SK-N-SH (cell line): ENCODE data around the gene RANBP10. TPM values are rescaled to one million over a fixed set of nuclear protein-coding genes. Genes with fewer than 3 reads are reported as not detected.

ENCODE experiments used
- CTCF ChIA-PET: fragments of 300-600, 350-600 bp; formaldehyde crosslinking; extraction: SDS; loops from one replicate; lab custom pipeline; 2021; lab: Yijun Ruan, JAX
- POLR2A ChIA-PET: fragments of 350-600 bp; sonication (Branson Sonifier 250); formaldehyde crosslinking; extraction: SDS; loops from one replicate; lab custom pipeline; 2020; ENCODE audit warnings: antibody characterized with exemption, inconsistent platforms; lab: Yijun Ruan, JAX
- DNase-seq: peaks from one replicate; pipeline ENCODE4 v3.0.0; 2012
- H2AFZ ChIP-seq: fragments of 200-600 bp; sonication (generic); 2 replicates; pipeline ENCODE4 v1.8.1; 2016; ENCODE audit warnings: antibody characterized with exemption, mild to moderate bottlenecking, low read depth
- H3F3A ChIP-seq: fragments of 200-600 bp; sonication (generic); replicated peaks from 2 replicates; pipeline ENCODE3; 2016; ENCODE audit warnings: antibody characterized with exemption, mild to moderate bottlenecking; ENCODE audit not compliant: insufficient read depth
- H3K27ac ChIP-seq, 2 experiments: fragments of 200-500 bp in 1 of 2; fragments of 200-600 bp in 1 of 2; sonication (Bioruptor generic) in 1 of 2; sonication (generic), shearing (Covaris generic) in 1 of 2; 2 replicates each; pipeline versions ENCODE4 v1.5.1 to v1.6.1; 2014 to 2016; ENCODE audit warnings: low read depth in 2 of 2, inconsistent platforms in 1 of 2, low read length in 1 of 2, mild to moderate bottlenecking in 1 of 2, mixed read lengths in 1 of 2
- H3K27me3 ChIP-seq: fragments of 200-600 bp; sonication (generic), shearing (Covaris generic); 2 replicates; pipeline ENCODE4 v1.6.1; 2016; ENCODE audit warnings: mixed run types; ENCODE audit not compliant: insufficient read depth
- H3K36me3 ChIP-seq, 2 experiments: fragments of 200-500 bp in 1 of 2; fragments of 200-600 bp in 1 of 2; sonication (Bioruptor generic) in 1 of 2; sonication (generic) in 1 of 2; replicated peaks in 1 of 2; 2 replicates each; pipeline versions ENCODE3 to v1.5.1; 2014 to 2016; ENCODE audit warnings: low read length in 1 of 2, mild to moderate bottlenecking in 1 of 2; ENCODE audit not compliant: insufficient read depth in 2 of 2, control insufficient read depth in 1 of 2
- H3K4me1 ChIP-seq, 2 experiments: fragments of 200-500 bp in 1 of 2; fragments of 200-600 bp in 1 of 2; sonication (Bioruptor generic) in 1 of 2; sonication (generic), shearing (Covaris generic) in 1 of 2; 2 replicates each; pipeline versions ENCODE4 v1.5.1 to v1.6.1; 2014 to 2016; ENCODE audit warnings: low read depth in 1 of 2, low read length in 1 of 2, mixed run types in 1 of 2; ENCODE audit not compliant: insufficient read depth in 2 of 2, control insufficient read depth in 1 of 2
- H3K4me2 ChIP-seq: fragments of 200-600 bp; sonication (generic), shearing (Covaris generic); 2 replicates; pipeline ENCODE4 v1.6.1; 2017; ENCODE audit warnings: mixed run types
- H3K4me3 ChIP-seq, 2 experiments: fragments of 200-500 bp in 1 of 2; fragments of 200-600 bp in 1 of 2; sonication (Bioruptor generic) in 1 of 2; sonication (generic), shearing (Covaris generic) in 1 of 2; 2 replicates each; pipeline versions ENCODE4 v1.5.1 to v1.8.1; 2014 to 2016; ENCODE audit warnings: low read depth in 2 of 2, inconsistent platforms in 1 of 2, low read length in 1 of 2, mild to moderate bottlenecking in 1 of 2, mixed read lengths in 1 of 2, moderate library complexity in 1 of 2
- H3K79me2 ChIP-seq: fragments of 200-600 bp; sonication (generic); 2 replicates; pipeline ENCODE4 v1.8.1; 2017; ENCODE audit warnings: mild to moderate bottlenecking; ENCODE audit not compliant: insufficient read depth
- H3K9ac ChIP-seq: fragments of 200-600 bp; sonication (generic); 2 replicates; pipeline ENCODE4 v1.6.1; 2017; ENCODE audit warnings: mixed run types
- H3K9me2 ChIP-seq: fragments of 200-600 bp; sonication (generic); 2 replicates; pipeline ENCODE4 v1.6.1; 2017; ENCODE audit warnings: mixed run types
- H3K9me3 ChIP-seq: fragments of 200-600 bp; sonication (generic); 2 replicates; pipeline ENCODE4 v1.6.1; 2017; ENCODE audit warnings: mixed run types, mild to moderate bottlenecking, moderate library complexity
- H4K20me1 ChIP-seq: fragments of 200-600 bp; sonication (generic); 2 replicates; pipeline ENCODE4 v1.6.1; 2017; ENCODE audit warnings: mild to moderate bottlenecking, mixed run types; ENCODE audit not compliant: insufficient read depth
- EZH2phosphoT487 ChIP-seq: fragments of 200-600 bp; sonication (generic); IDR thresholded peaks from 2 replicates; pipeline ENCODE4 v1.6.1; 2017; ENCODE audit warnings: low read depth, mixed run types, mild to moderate bottlenecking, antibody characterized with exemption, moderate library complexity, borderline replicate concordance
- FOSL2 ChIP-seq: IDR thresholded peaks from 2 replicates; pipeline ENCODE4 v1.4.0; 2012; ENCODE audit warnings: low read depth, mild to moderate bottlenecking, moderate library complexity, borderline replicate concordance
- FOXJ3 ChIP-seq: sonication (generic); formaldehyde crosslinking; IDR thresholded peaks from 2 replicates; pipeline ENCODE4 v1.5.1; 2020; ENCODE audit warnings: mild to moderate bottlenecking, missing genetic modification reagents
- GABPA ChIP-seq: IDR thresholded peaks from 2 replicates; pipeline ENCODE4 v1.4.0; 2012; ENCODE audit warnings: low read depth, mild to moderate bottlenecking
- JUND ChIP-seq: IDR thresholded peaks from 2 replicates; pipeline ENCODE4 v1.4.0; 2012
- MEF2A ChIP-seq: IDR thresholded peaks from 2 replicates; pipeline ENCODE4 v1.4.0; 2012; ENCODE audit warnings: low read depth, borderline replicate concordance
- MXI1 ChIP-seq: IDR thresholded peaks from 2 replicates; pipeline ENCODE4 v1.6.1; 2012; ENCODE audit warnings: mild to moderate bottlenecking, low read depth, low read length, improper control_type of control experiment
- NRF1 ChIP-seq: IDR thresholded peaks from 2 replicates; pipeline ENCODE4 v1.6.1; 2012; ENCODE audit warnings: low read depth, mild to moderate bottlenecking, low read length
- RAD21 ChIP-seq: IDR thresholded peaks from 2 replicates; pipeline ENCODE4 v1.6.1; 2012; ENCODE audit warnings: mild to moderate bottlenecking, low read length
- RCOR1 ChIP-seq: fragments of 150-350 bp; IDR thresholded peaks from 2 replicates; pipeline ENCODE4 v1.6.1; 2017; ENCODE audit warnings: antibody characterized with exemption, low read length
- RFX5 ChIP-seq: IDR thresholded peaks from 2 replicates; pipeline ENCODE4 v1.6.1; 2012; ENCODE audit warnings: mild to moderate bottlenecking, improper control_type of control experiment, low read length
- SIN3A ChIP-seq: IDR thresholded peaks from 2 replicates; pipeline ENCODE4 v1.6.1; 2012; ENCODE audit warnings: low read depth, mild to moderate bottlenecking, low read length, moderate library complexity, borderline replicate concordance
- SMC3 ChIP-seq: IDR thresholded peaks from 2 replicates; pipeline ENCODE4 v1.6.1; 2012; ENCODE audit warnings: low read depth, low read length, improper control_type of control experiment
- TEAD4 ChIP-seq: IDR thresholded peaks from 2 replicates; pipeline ENCODE4 v1.4.0; 2012; ENCODE audit warnings: mild to moderate bottlenecking, borderline replicate concordance; ENCODE audit not compliant: insufficient read depth
- YY1 ChIP-seq: IDR thresholded peaks from 2 replicates; pipeline ENCODE4 v1.4.0; 2012; ENCODE audit warnings: low read depth, mild to moderate bottlenecking
- WGBS: methylation state at CpG from one replicate; pipeline ENCODE4 v1.1.6; 2017; ENCODE audit warnings: low lambda C conversion rate; 5-methylcytosine and 5-hydroxymethylcytosine counted together
- polyA plus RNA-seq, 3 experiments: library from polyadenylated mRNA; depleted of rRNA; stranded (reverse); fragments of >200 nt; gene quantifications; 2 replicates each; pipeline ENCODE4 v1.2.3, GENCODE V29; 2012
- TF ChIP-seq, protein P1 (sequence below): IDR thresholded peaks from 2 replicates; pipeline ENCODE4 v1.4.0; 2012; ENCODE audit warnings: low read depth
- TF ChIP-seq, protein P2 (sequence below): IDR thresholded peaks from 2 replicates; pipeline ENCODE4; 2012
- TF ChIP-seq, protein P3 (sequence below): IDR thresholded peaks from 2 replicates; pipeline ENCODE4 v1.6.1; 2012; ENCODE audit warnings: mild to moderate bottlenecking, low read depth, low read length, moderate library complexity

Gene RANBP10
- polyA plus RNA-seq, 1 of the 3 experiments (the other 2 are of a cell fraction), result 12.1 TPM

DNA sequence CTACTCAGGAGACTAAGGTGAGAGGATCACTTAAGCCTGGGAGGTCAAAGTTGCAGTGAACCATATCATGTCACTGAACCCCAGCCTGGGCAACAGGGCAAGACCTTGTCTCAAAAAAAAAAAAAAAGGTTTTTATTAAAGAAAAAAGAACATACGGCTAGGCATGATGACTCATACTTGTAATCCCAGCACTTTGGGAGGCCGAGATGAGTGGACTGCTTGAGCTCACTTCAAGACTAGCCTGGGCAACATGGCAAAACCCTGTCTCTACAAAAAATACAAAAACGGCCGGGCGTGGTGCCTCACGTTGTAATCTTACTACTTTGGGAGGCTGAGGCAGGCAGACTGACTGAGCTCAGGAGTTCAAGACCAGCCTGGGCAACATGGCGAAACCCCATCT is 38.4 kb downstream of the RANBP10 start:
- H2AFZ ChIP-seq, result no peak overlapping the region
- POLR2A ChIA-PET, result interaction anchor here (1.3 kb wide), 1 partner anchor 9 kb away, joined by 4 read pairs; no protein-coding TSS in a partner anchor
- 0 out of 4 replicates have a peak overlapping the region, but pooled peaks of 1 of the 2 experiments have one; percentile 25 for H3K27ac ChIP-seq
- no peak overlapping the region for H3K9ac ChIP-seq
- no peak overlapping the region for H3K4me3 ChIP-seq
- H3K9me3 ChIP-seq, result no peaks in the 10 kb centered on the region
- H3K4me2 ChIP-seq, result no peak overlapping the region
- H3K4me1 ChIP-seq, result peaks cover 0 to 3% of the 10 kb centered on the region in 2 experiments; a peak in 1 of 4 replicates
- CTCF ChIA-PET, result interaction anchor here (1.0 kb wide), 1 partner anchor 10 kb away, joined by 3 read pairs; no protein-coding TSS in a partner anchor
- no peak for DNase-seq
- H3K36me3 ChIP-seq, result peaks cover 0 to 7% of the 10 kb centered on the region in 2 experiments
- no peaks in the 10 kb centered on the region for H3K9me2 ChIP-seq
- 64% methylated on average over 7 of the region's 7 CpGs for WGBS
- H3K79me2 ChIP-seq, result no peaks in the 10 kb centered on the region; the same call in 1 of the 2 replicates
- H3K27me3 ChIP-seq, result no peaks in the 10 kb centered on the region
- no peaks in the 10 kb centered on the region for H4K20me1 ChIP-seq
- TF ChIP-seq FOSL2, result peak; percentile 80
- TF ChIP-seq JUND, result peak; percentile 53
- TF ChIP-seq NRF1, result no peak
- TF ChIP-seq SIN3A, result no peak
- no peaks in the 10 kb centered on the region for H3F3A ChIP-seq

DNA sequence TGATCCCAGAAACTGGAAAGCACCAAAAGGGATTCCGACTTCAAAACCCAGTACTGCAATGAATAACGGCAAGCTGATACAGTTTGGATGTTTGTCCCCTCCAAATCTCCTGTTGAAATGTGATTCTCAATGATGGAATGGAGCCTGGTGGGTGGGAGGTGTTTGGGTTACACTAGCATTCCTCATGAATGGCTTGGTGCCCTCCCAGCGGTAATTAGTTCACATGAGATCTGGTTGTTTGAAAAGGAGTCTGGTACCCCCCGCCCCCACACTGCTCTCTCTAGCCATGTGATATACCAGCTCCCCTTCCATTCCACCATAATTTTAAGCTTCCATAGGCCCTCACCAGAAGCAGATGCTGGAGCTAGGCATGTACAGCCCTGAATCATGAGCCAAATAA is 40.1 kb downstream of the RANBP10 start:
- no peak overlapping the region for H3K9ac ChIP-seq
- no peak overlapping the region for H2AFZ ChIP-seq
- 90% methylated on average over 4 of the region's 4 CpGs for WGBS
- no peaks in the 10 kb centered on the region for H3K27me3 ChIP-seq
- no peaks in the 10 kb centered on the region for H3K9me2 ChIP-seq
- peaks cover 0 to 3% of the 10 kb centered on the region in 2 experiments; a peak in 1 of 4 replicates for H3K4me1 ChIP-seq
- no peak overlapping the region for H3K27ac ChIP-seq
- no peaks in the 10 kb centered on the region for H4K20me1 ChIP-seq
- TF ChIP-seq SMC3 (no peak), TEAD4 (no peak), GABPA (no peak), EZH2phosphoT487 (no peak), MEF2A (no peak), RCOR1 (no peak), RFX5 (no peak), FOXJ3 (no peak), RAD21 (no peak), YY1 (no peak), MXI1 (no peak)
- TF ChIP-seq, protein P1, sequence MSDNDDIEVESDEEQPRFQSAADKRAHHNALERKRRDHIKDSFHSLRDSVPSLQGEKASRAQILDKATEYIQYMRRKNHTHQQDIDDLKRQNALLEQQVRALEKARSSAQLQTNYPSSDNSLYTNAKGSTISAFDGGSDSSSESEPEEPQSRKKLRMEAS, result no peak
- TF ChIP-seq, protein P2, sequence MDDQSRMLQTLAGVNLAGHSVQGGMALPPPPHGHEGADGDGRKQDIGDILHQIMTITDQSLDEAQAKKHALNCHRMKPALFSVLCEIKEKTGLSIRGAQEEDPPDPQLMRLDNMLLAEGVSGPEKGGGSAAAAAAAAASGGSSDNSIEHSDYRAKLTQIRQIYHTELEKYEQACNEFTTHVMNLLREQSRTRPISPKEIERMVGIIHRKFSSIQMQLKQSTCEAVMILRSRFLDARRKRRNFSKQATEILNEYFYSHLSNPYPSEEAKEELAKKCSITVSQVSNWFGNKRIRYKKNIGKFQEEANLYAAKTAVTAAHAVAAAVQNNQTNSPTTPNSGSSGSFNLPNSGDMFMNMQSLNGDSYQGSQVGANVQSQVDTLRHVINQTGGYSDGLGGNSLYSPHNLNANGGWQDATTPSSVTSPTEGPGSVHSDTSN, result no peak
- TF ChIP-seq, protein P3, sequence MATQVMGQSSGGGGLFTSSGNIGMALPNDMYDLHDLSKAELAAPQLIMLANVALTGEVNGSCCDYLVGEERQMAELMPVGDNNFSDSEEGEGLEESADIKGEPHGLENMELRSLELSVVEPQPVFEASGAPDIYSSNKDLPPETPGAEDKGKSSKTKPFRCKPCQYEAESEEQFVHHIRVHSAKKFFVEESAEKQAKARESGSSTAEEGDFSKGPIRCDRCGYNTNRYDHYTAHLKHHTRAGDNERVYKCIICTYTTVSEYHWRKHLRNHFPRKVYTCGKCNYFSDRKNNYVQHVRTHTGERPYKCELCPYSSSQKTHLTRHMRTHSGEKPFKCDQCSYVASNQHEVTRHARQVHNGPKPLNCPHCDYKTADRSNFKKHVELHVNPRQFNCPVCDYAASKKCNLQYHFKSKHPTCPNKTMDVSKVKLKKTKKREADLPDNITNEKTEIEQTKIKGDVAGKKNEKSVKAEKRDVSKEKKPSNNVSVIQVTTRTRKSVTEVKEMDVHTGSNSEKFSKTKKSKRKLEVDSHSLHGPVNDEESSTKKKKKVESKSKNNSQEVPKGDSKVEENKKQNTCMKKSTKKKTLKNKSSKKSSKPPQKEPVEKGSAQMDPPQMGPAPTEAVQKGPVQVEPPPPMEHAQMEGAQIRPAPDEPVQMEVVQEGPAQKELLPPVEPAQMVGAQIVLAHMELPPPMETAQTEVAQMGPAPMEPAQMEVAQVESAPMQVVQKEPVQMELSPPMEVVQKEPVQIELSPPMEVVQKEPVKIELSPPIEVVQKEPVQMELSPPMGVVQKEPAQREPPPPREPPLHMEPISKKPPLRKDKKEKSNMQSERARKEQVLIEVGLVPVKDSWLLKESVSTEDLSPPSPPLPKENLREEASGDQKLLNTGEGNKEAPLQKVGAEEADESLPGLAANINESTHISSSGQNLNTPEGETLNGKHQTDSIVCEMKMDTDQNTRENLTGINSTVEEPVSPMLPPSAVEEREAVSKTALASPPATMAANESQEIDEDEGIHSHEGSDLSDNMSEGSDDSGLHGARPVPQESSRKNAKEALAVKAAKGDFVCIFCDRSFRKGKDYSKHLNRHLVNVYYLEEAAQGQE, result no peak
- H3K4me3 ChIP-seq, result no peak overlapping the region
- CTCF ChIA-PET, result interaction anchor here (1.4 to 2.5 kb wide), 2 partner anchors 50 to 94 kb away, joined by 5 to 6 read pairs; no protein-coding TSS in a partner anchor
- H3K79me2 ChIP-seq, result no peaks in the 10 kb centered on the region; the same call in 1 of the 2 replicates
- no peak for DNase-seq
- H3F3A ChIP-seq, result no peaks in the 10 kb centered on the region
- no peaks in the 10 kb centered on the region for H3K9me3 ChIP-seq
- no peak overlapping the region for H3K4me2 ChIP-seq
- H3K36me3 ChIP-seq, result peaks cover 0 to 7% of the 10 kb centered on the region in 2 experiments
- POLR2A ChIA-PET, result no interaction called here
